Raji (cell line): ENCODE data around the gene TDRD12.

Experiments
- POLR2A ChIP-seq: IDR thresholded peaks from 2 replicates; pipeline ENCODE4 v1.6.1; 2011; ENCODE audit warnings: low read depth, low read length, control low read depth; ENCODE audit not compliant: insufficient read depth

The TDRD12 gene

DNA sequence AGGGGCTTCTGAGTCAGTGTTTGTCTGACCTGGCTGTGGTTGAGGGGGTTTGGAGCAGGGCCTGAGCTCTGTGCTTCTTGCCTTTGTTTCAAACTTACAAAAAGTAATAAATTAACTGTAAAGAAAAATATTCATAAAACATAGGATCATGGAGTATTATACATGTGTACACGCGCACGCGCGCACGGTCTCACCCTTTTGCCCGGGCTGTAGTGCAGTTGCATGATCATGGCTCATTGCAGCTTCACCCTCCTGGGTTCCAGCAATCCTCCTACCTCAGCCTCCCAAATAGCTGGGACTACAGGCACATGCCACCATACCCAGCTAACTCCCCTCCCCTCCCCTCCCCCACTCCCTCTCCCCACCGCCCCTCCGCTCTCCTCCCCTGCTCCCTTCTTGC, 23.5 kb downstream of the TDRD12 start:
- TF ChIP-seq POLR2A = no peak

GRCh38 chr19:32743447-32743846, 23.9 kb downstream of the TDRD12 start:
- TF ChIP-seq POLR2A = no peak

DNA sequence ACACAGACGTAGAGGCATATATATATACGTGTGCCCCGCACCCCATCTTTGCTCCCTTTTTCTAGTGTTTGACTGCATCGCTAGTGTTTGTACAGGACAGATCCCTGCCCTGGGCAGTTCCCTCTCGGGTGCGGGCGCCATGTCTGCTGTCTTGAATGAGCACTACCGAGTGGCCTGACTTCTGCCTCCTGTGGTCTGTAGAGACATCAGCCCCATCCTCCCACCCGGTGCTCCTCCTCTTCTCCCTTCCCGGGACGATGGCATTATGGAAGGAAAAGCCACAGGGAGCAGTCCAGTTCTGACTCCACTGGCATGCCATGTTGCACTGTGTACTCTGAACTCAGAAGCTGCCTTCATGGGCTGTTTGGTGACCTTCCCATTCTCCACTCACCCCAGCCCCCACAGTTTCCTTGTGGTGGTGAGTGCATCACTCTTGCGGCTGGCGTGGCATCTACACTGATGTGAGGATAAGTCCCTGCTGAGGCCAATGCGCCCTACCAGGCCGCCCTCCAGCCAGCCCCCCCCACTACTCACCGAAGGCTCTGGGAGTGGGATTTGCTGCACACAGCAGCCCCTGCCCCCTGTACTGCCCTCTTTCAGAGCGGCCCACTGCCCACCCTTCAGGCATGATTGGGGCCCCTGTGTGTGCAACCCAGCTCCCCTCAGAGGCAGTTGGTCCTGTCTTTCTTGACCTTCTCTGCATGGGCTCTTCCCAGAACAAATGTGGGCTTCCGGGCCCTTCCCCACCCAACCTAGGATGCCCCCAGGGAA, 25.2 kb downstream of the TDRD12 start:
- no peak for TF ChIP-seq POLR2A

DNA sequence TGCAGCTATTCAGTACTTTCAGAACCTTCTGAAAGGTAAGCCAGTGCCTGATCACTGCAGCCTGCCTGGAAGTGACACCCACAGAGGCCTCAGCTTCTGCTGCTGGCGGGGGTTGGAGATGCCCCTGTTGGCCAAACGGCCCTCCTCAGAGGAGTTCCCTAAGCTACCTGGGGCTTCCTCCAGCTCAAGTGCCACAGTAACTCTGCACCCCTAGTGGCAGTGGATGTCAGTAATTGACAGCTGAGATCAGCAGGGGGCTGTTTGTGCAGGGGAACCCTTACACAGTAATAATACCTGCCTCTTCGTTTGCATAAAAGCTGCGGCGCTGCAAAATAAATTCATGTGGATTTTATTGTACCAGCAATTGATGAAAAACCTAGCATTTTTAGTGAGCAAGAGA, 28.9 kb downstream of the TDRD12 start:
- no peak for TF ChIP-seq POLR2A

DNA sequence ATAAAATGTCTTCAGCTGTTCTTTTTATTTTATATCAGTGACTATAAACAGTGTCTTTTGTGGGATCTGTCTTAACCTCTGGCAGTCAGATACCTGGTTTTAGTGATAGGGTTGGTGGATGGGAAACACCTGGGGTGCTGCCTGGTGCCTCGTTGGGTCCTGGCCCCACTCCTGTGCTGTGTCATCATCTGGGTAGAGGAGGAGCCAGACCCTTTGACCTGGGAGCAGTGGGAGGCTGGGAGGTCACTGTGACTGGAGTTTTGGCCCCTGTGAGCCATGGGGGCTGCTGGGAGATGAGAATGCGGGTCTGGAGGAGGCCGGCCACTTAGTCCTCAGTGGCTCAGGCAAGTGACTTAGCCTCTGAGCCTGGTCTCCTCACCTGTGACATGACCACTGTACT, 29.4 kb downstream of the TDRD12 start:
- no peak for TF ChIP-seq POLR2A

DNA sequence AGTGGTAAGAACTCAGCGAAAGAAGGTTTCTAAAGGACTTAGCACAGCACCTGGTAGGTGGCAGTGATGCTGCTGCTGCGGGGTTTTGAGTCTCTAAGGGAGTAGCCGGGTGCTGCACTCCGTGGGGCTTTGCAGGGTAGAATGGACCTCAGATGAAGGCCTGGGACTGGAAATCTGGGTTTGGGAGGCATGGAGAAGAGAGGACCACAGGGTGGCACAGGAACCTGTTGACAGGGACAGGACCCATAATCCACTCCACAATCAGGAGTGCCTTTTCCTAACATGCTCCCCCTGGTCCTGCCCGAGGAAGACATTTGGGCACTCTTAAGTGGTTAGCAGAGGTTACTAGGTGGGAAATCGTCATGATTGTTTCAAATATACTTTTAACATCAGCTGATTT, 29.8 kb downstream of the TDRD12 start:
- no peak for TF ChIP-seq POLR2A

DNA sequence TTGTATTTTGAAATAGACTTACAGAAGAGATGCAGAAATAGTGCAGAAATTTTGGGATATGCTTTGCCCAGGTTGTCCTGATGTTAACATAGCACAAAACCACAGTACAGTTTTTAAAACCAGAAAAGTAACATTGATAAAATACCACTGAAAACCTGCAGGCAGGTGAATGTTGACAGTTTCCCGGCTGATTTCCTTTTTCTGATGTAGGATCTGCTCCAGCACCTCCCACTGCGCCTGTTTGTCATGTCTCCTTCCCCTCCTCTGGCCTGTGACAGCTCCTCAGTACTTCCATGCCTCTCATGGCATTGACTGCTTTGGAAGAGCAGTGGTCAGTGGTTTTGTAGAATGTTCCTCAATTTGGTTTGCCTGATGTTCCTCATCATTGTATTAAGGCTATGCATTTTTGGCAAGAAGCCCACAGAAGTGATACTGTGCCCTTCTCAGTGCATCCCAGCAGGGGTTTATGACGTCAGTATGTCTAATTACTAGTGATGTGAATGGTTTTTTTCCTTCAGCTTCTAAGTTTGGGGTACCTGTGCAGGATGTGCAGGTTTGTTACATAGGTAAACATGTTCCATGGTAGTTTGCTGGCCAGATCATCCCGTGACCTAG, 31.0 kb downstream of the TDRD12 start:
- TF ChIP-seq POLR2A = no peak

- no peak for TF ChIP-seq POLR2A
Measured at GRCh38 chr19:32751066-32751465, 31.5 kb downstream of the TDRD12 start.

DNA sequence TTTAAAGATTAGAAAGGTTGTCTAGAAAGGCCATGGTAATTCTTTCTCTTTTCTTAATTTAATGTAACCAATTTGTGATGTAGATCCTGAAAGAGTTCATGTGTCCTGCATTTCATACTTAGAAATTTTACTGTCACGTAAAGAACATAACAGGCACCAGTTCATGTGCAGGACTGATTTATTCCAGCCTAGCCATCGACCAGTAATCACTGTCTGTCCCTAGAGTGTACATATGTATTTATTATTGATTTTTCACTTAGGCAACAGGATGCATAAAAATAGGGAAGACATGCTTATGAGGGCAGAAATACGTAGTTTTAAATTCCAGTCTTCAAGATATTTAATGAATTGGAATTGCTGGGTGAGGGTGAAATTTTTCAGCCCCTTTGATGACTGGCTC, 37.6 kb downstream of the TDRD12 start:
- TF ChIP-seq POLR2A = no peak

GRCh38 chr19:32767951-32768679, 48.5 kb downstream of the TDRD12 start:
- TF ChIP-seq POLR2A = no peak

- TF ChIP-seq POLR2A = no peak
Measured at GRCh38 chr19:32771596-32771995, 52.0 kb downstream of the TDRD12 start.

GRCh38 chr19:32773126-32773525, 53.6 kb downstream of the TDRD12 start:
- no peak for TF ChIP-seq POLR2A

GRCh38 chr19:32779082-32779481, 59.5 kb downstream of the TDRD12 start:
- TF ChIP-seq POLR2A = no peak

DNA sequence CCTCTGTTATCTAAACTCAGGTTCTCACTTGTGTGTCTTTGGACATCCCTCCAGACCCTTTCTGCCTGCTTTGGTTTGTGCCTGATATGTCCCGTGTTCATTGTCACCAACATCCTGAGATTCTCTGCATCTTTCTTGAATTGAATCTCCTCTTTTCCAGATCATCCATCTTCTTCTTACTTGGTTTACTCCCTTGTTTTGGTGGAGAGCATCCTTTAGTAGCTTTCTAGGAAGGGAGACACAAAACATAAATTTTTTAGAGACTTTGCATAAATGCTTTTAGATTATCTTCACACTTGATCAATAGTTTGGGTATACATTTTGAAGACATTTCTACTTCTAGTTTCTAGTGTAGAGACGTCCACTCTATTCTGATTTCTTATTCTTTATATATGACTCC, 61.7 kb downstream of the TDRD12 start:
- TF ChIP-seq POLR2A = no peak

DNA sequence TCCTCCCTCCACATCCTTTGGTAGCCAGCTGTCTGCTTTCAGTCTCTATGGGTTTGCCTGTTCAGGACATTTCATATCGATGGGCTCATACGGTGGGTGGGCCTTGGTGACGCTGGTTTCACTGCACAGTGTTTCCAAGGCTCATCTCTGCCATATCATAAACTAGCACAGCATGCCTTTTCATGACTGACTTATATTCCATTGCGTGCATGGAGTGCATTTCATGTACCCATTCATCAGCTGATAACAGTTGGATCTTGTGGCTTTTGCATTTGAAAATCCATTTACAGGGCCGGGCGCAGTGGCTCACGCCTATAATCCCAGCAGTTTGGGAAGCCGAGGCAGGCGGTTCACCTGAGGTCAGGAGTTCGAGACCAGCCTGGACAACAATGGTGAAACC, 69.9 kb downstream of the TDRD12 start:
- no peak for TF ChIP-seq POLR2A

GRCh38 chr19:32798201-32798600, 78.6 kb downstream of the TDRD12 start:
- TF ChIP-seq POLR2A = no peak
